GM12892 (cell line): Measurements from ENCODE around the gene NOM1.
A peak's percentile ranks its signal among the peaks of the same experiment; 100 is the strongest.

Experiments
- DNase-seq: peaks from one replicate; pipeline ENCODE4 v3.0.0; 2011; ENCODE audit not compliant: insufficient read length
- FAIRE-seq: peaks from 2 replicates; lab custom pipeline; 2011; peaks lifted over from hg19 to GRCh38; lab: Jason Lieb, UNC
- POLR2A ChIP-seq: IDR thresholded peaks from 2 replicates; pipeline ENCODE4 v1.6.1; 2011; ENCODE audit warnings: low read depth, low read length, control low read depth
- POLR2AphosphoS5 ChIP-seq: IDR thresholded peaks from 2 replicates; pipeline ENCODE4 v1.6.1; 2011; ENCODE audit warnings: low read depth, low read length, control low read depth
- TAF1 ChIP-seq: IDR thresholded peaks from 2 replicates; pipeline ENCODE4 v1.6.1; 2011; ENCODE audit warnings: low read depth, mild to moderate bottlenecking, control low read depth, low read length, borderline replicate concordance

Gene NOM1

GRCh38 chr7:156993021-156993924 lies 43.8 kb downstream of the NOM1 start:
- FAIRE-seq = no peak
- DNase-seq = no peak
- TF ChIP-seq POLR2A (no peak), POLR2AphosphoS5 (no peak), TAF1 (no peak)

DNA sequence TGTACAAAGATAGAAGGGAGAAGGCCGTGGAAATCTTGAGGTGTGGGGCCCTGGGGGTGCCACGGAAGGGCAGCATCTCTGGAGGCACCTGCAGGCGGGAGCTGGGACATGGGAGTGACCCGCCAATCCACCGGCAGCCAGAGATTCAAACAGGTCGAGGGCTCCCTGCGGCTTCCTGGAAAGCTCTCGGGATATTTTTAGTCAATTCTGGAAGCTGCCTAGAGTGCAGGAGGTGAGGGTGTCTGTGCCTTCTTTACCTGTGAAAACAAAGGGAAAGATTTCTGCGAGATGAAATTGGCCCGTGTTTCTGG lies 44.4 kb downstream of the NOM1 start:
- TF ChIP-seq TAF1 = no peak
- TF ChIP-seq POLR2A = no peak
- TF ChIP-seq POLR2AphosphoS5 = no peak
- no peak for DNase-seq
- no peak for FAIRE-seq

DNA sequence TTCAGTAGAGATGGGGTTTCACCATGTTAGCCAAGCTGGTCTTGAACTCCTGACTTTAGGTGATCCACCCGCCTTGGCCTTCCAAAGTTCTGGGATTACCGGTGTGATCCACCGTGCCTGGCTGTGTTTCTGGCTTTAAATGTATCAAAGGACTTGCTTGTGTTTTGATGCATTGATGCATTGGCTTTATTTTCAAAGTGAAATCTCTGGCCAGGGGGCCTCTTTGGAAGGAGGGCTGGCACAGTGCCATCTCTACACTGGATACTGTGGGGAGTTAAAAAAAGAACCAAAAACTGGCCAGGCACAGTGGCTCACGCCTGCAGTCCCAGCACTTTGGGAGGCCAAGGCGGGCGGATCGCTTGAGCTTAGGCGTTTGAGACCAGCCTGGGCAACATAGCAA lies 44.9 kb downstream of the NOM1 start:
- FAIRE-seq = no peak
- DNase-seq = no peak
- TF ChIP-seq TAF1 (no peak), POLR2A (no peak), POLR2AphosphoS5 (no peak)

- TF ChIP-seq POLR2AphosphoS5 = no peak
- no peak for TF ChIP-seq POLR2A
- no peak for TF ChIP-seq TAF1
- FAIRE-seq = no peak
- no peak for DNase-seq
Observed at GRCh38 chr7:156998988-156999957, 49.8 kb downstream of the NOM1 start.

- no peak for FAIRE-seq
- no peak for TF ChIP-seq POLR2A
- TF ChIP-seq POLR2AphosphoS5 = no peak
- TF ChIP-seq TAF1 = no peak
- no peak for DNase-seq
Observed at GRCh38 chr7:156999958-157000726, 50.6 kb downstream of the NOM1 start.

GRCh38 chr7:157000741-157001653 lies 51.5 kb downstream of the NOM1 start:
- TF ChIP-seq TAF1 (no peak), POLR2AphosphoS5 (no peak), POLR2A (no peak)
- DNase-seq = no peak
- no peak for FAIRE-seq

GRCh38 chr7:157001920-157002818 lies 52.7 kb downstream of the NOM1 start:
- no peak for TF ChIP-seq POLR2A
- TF ChIP-seq TAF1 = no peak
- DNase-seq = no peak
- FAIRE-seq = peak; percentile 9

GRCh38 chr7:157002819-157003421 lies 53.4 kb downstream of the NOM1 start:
- TF ChIP-seq TAF1 (no peak), POLR2A (no peak), POLR2AphosphoS5 (no peak)
- FAIRE-seq (no peak), DNase-seq (no peak)

DNA sequence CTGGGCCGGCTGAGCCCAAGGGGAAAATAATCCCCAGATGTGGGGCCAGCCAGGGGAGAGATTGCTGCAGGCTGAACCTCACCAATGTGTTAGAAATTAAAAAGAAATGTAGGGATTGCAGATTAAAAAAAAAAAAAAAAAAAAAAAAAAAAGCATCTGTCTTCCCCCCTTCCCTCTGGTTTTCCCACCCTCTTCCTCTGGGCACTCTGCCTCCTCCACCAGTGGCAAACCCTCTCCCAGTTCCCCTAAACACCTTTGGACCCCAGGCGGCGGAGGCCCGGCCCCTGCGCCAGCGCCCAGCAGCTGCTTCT lies 53.9 kb downstream of the NOM1 start:
- TF ChIP-seq POLR2A = no peak
- no peak for TF ChIP-seq POLR2AphosphoS5
- no peak for TF ChIP-seq TAF1
- no peak for DNase-seq
- no peak for FAIRE-seq
